Measurements from ENCODE around the gene NHLRC4.

GRCh38 chr16:534135-534534 is 32.7 kb upstream of the NHLRC4 start:
- TF ChIP-seq TCF7L2 (IDR thresholded peaks at IDR 0.05; ENCODE audit: low read depth, low read length), result no peak
- no peak for TF ChIP-seq PKNOX1 (IDR thresholded peaks at IDR 0.05)
- TF ChIP-seq BCLAF1 (IDR thresholded peaks at IDR 0.05; ENCODE audit: borderline replicate concordance in 1 of 2, control insufficient read depth in 1 of 2, low read depth in 2 of 2, low read length in 1 of 2), result no peak
- TF ChIP-seq ZNF830 (CRISPR knock-in tag; IDR thresholded peaks at IDR 0.05), result no peak
- no peak for TF ChIP-seq CTCF (IDR thresholded peaks at IDR 0.05 in 2 of 3, conservative IDR thresholded peaks at IDR 0.05 in 1 of 3; ENCODE audit: insufficient read depth in 2 of 3, low read depth in 1 of 3, low read length in 3 of 3)
- TF ChIP-seq USF1 (CRISPR knock-in tag; IDR thresholded peaks at IDR 0.05), result no peak
